NT2/D1 (cell line): ENCODE results near the gene TGFBR2.

Source experiments
- SUZ12 ChIP-seq: IDR thresholded peaks from 2 replicates; pipeline ENCODE4 v1.6.1; 2011; ENCODE audit not compliant: insufficient read length, insufficient read depth; ENCODE audit errors: extremely low read depth
- YY1 ChIP-seq: IDR thresholded peaks from 2 replicates; pipeline ENCODE4 v1.6.1; 2011; ENCODE audit not compliant: insufficient read length, insufficient read depth
- ZNF274 ChIP-seq: IDR thresholded peaks from 2 replicates; pipeline ENCODE4 v1.6.1; 2011; ENCODE audit warnings: mild to moderate bottlenecking, low read depth, low read length

GRCh38 chr3:30613133-30613825 lies 6.9 kb downstream of the TGFBR2 start:
- TF ChIP-seq SUZ12 = no peak
- no peak for TF ChIP-seq ZNF274
- TF ChIP-seq YY1 = no peak
